K562 (cell line): Measurements from ENCODE around the gene ANO7. TPM values are rescaled to one million over a fixed set of nuclear protein-coding genes. Genes with fewer than 3 reads are reported as not detected.

Experiments used
- ATAC-seq: fragments of 200-7000 bp; cut with Tn5 transposase; 3 replicates; pipeline ENCODE4 v1.9.1; 2020; ENCODE audit warnings: moderate library complexity
- BruUV-seq: library from RNA; stranded (reverse); fragments of 400-500 nt; replicated peaks from 2 replicates; lab custom pipeline; 2021; lab: Mats Ljungman, UMichigan
- CTCF ChIA-PET: fragments of 300-600 bp; formaldehyde crosslinking; extraction: SDS; loops from one replicate; lab custom pipeline; 2021; ENCODE audit warnings: low intra/inter-chr PET ratio; lab: Yijun Ruan, JAX
- POLR2A ChIA-PET: fragments of 300-600, 350-650 bp; sonication (Branson Sonifier 250); formaldehyde crosslinking; extraction: SDS; loops from one replicate; lab custom pipeline; 2021; ENCODE audit warnings: antibody characterized with exemption, inconsistent platforms; lab: Yijun Ruan, JAX
- DNase-seq, 4 experiments: peaks; one replicate each; pipeline versions ENCODE4 v3.0.0 to v3.0.0-alpha.2; 2011 to 2018; ENCODE audit warnings: low spot score in 3 of 4, mixed read lengths in 3 of 4; ENCODE audit errors: extremely low read depth in 1 of 4
- FAIRE-seq: peaks from 2 replicates; lab custom pipeline; 2011; peaks lifted over from hg19 to GRCh38; lab: Jason Lieb, UNC
- H2AFZ ChIP-seq: 2 replicates; pipeline ENCODE4 v1.6.0; 2011; ENCODE audit warnings: low read depth, low read length, control low read depth, inconsistent platforms
- H3K27ac ChIP-seq: fragments of 200-600 bp; 3 replicates; pipeline ENCODE4 v1.8.0; 2011; ENCODE audit warnings: low read depth, mild to moderate bottlenecking, control low read depth, inconsistent platforms, low read length, moderate library complexity, mixed read lengths; ENCODE audit errors: extremely low read depth
- H3K27me3 ChIP-seq, 2 experiments: fragments of 300-600 bp in 1 of 2; 2 replicates in 1 of 2; 3 replicates in 1 of 2; pipeline versions ENCODE4 v1.6.0 to v1.8.0; 2011; ENCODE audit warnings: inconsistent platforms in 2 of 2, low read length in 2 of 2, mild to moderate bottlenecking in 1 of 2, mixed read lengths in 1 of 2, moderate library complexity in 1 of 2; ENCODE audit not compliant: control insufficient read depth in 2 of 2, insufficient read depth in 2 of 2
- H3K36me3 ChIP-seq: fragments of 300-600 bp; 3 replicates; pipeline ENCODE4 v1.8.0; 2011; ENCODE audit warnings: mild to moderate bottlenecking, low read length, inconsistent platforms; ENCODE audit not compliant: control insufficient read depth, insufficient read depth
- H3K4me1 ChIP-seq, 2 experiments: fragments of 200-600 bp in 1 of 2; replicated peaks in 1 of 2; 2 replicates in 1 of 2; 3 replicates in 1 of 2; pipeline versions ENCODE4 v1.5.1 to v1.8.0; 2011; ENCODE audit warnings: inconsistent platforms in 2 of 2, low read length in 2 of 2, mild to moderate bottlenecking in 1 of 2, mixed read lengths in 1 of 2, moderate library complexity in 1 of 2; ENCODE audit not compliant: control insufficient read depth in 2 of 2, insufficient read depth in 2 of 2
- H3K4me2 ChIP-seq: 2 replicates; pipeline ENCODE4 v1.6.1; 2011; ENCODE audit warnings: low read length, control low read depth, inconsistent platforms, mixed read lengths; ENCODE audit not compliant: insufficient read depth
- H3K4me3 ChIP-seq: fragments of 200-600 bp; sonication (generic), shearing (Covaris generic); 2 replicates; pipeline ENCODE4 v1.5.1; 2016; ENCODE audit warnings: control low read depth, inconsistent platforms
- H3K79me2 ChIP-seq: fragments of 200-600 bp; 3 replicates; pipeline ENCODE4 v1.8.0; 2011; ENCODE audit warnings: low read length, inconsistent platforms; ENCODE audit not compliant: control insufficient read depth, insufficient read depth
- H3K9ac ChIP-seq, 2 experiments: 2 replicates each; pipeline versions ENCODE4 v1.6.0 to v1.6.1; 2011; ENCODE audit warnings: low read depth in 2 of 2, low read length in 2 of 2, control low read depth in 1 of 2, inconsistent platforms in 1 of 2, mild to moderate bottlenecking in 1 of 2, mixed read lengths in 1 of 2; ENCODE audit not compliant: insufficient read depth in 1 of 2
- H3K9me1 ChIP-seq: one replicate; pipeline ENCODE4 v1.6.0; 2011; ENCODE audit warnings: inconsistent platforms, mild to moderate bottlenecking, low read length, moderate library complexity; ENCODE audit not compliant: control insufficient read depth, insufficient read depth
- H3K9me3 ChIP-seq: replicated peaks from 2 replicates; pipeline ENCODE4 v1.5.1; 2011; ENCODE audit warnings: low read depth, low read length, inconsistent platforms; ENCODE audit not compliant: control insufficient read depth, insufficient read depth
- H4K20me1 ChIP-seq: replicated peaks from 2 replicates; pipeline ENCODE4 v1.6.1; 2011; ENCODE audit warnings: low read length, inconsistent platforms, mixed read lengths; ENCODE audit not compliant: control insufficient read depth, insufficient read depth
- RBFOX2 ChIP-seq: fragments of 200-400 bp; formaldehyde crosslinking; IDR thresholded peaks from 2 replicates; pipeline ENCODE4 v1.6.1; 2017; ENCODE audit warnings: low read depth, mild to moderate bottlenecking, low read length, moderate library complexity
- TEAD2 ChIP-seq: fragments of 450-650 bp; IDR thresholded peaks from 2 replicates; pipeline ENCODE4 v1.6.1; 2016; ENCODE audit warnings: missing genetic modification characterization, control low read depth, missing compliant biosample characterization
- ZBTB17 ChIP-seq: fragments of 450-650 bp; formaldehyde crosslinking; IDR thresholded peaks from 2 replicates; pipeline ENCODE4 v1.4.0; 2020; ENCODE audit warnings: mild to moderate bottlenecking
- ZNF41 ChIP-seq: fragments of 250-450 bp; sonication (Bioruptor Pico); conservative IDR thresholded peaks from 2 replicates; pipeline ENCODE4 v1.4.0; 2020; ENCODE audit warnings: mild to moderate bottlenecking
- ZNF780A ChIP-seq: fragments of 250-450 bp; sonication (Bioruptor Pico); IDR thresholded peaks from 2 replicates; pipeline ENCODE4 v1.5.0; 2021; ENCODE audit warnings: mild to moderate bottlenecking
- ZNF830 ChIP-seq: fragments of 250-450 bp; sonication (Bioruptor Pico); IDR thresholded peaks from 2 replicates; pipeline ENCODE4 v1.5.0; 2021; ENCODE audit warnings: mild to moderate bottlenecking
- WGBS: fragments of 100-300 bp; shearing (Covaris generic); methylation state at CpG from one replicate; pipeline ENCODE4 v1.1.6; 2016; ENCODE audit warnings: low coverage, mixed read lengths; ENCODE audit not compliant: insufficient coverage; ENCODE audit errors: missing lambda C conversion rate; 5-methylcytosine and 5-hydroxymethylcytosine counted together
- in situ Hi-C: fragments of 300-500 bp; cut with MboI; formaldehyde crosslinking; loops from 4 replicates; pipeline ENCODE4 v1.15.0; 2018; ENCODE audit warnings: inconsistent platforms, mixed read lengths
- intact Hi-C: fragments of 100-400 bp; cut with micrococcal nuclease; formaldehyde crosslinking; loops from 2 replicates; pipeline ENCODE4 v1.14.2; 2022
- polyA plus RNA-seq, 8 experiments: library from polyadenylated mRNA; depleted of rRNA in 4 of 8; stranded (reverse) in 5 of 8; unstranded in 3 of 8; fragments of >200 nt; fragmentation: Nextera tagmentation in 2 of 8; fragmentation: Illumina TruSeq in 1 of 8; extraction: Ambion mirVana in 2 of 8; extraction: Trizol in 1 of 8; gene quantifications; 2 replicates each; pipeline versions ENCODE4 v1.2.1 to v1.2.3, GENCODE V29; 2011 to 2014; ENCODE audit warnings: inconsistent platforms in 1 of 8, missing spikeins in 1 of 8
- total RNA-seq, 7 experiments: library from RNA; depleted of rRNA in 6 of 7; stranded (reverse); fragments of >200 nt in 6 of 7; fragmentation: Illumina TruSeq in 2 of 7; extraction: Trizol in 2 of 7; gene quantifications; 2 replicates each; pipeline versions ENCODE4 v1.2.1 to v1.2.3, GENCODE V29; 2011 to 2021; ENCODE audit warnings: low replicate concordance in 1 of 7
- TF ChIP-seq, protein P1 (sequence below), 2 experiments: fragments of 150-350 bp in 1 of 2; IDR thresholded peaks; 2 replicates each; pipeline ENCODE4 v1.6.1; 2012 to 2016; ENCODE audit warnings: low read depth in 2 of 2, low read length in 2 of 2, mild to moderate bottlenecking in 1 of 2, moderate library complexity in 1 of 2
- TF ChIP-seq, protein P2 (sequence below): fragments of 450-650 bp; IDR thresholded peaks from 2 replicates; pipeline ENCODE4 v1.7.1; 2018; ENCODE audit warnings: mild to moderate bottlenecking, low read depth; ENCODE audit not compliant: partially characterized antibody
- TF ChIP-seq, protein P3 (sequence below): IDR thresholded peaks from 2 replicates; pipeline ENCODE4 v1.6.1; 2014; ENCODE audit warnings: antibody characterized with exemption
- TF ChIP-seq, protein P4 (sequence below): sonication (generic); formaldehyde crosslinking; IDR thresholded peaks from 2 replicates; pipeline ENCODE4 v1.8.0; 2022; ENCODE audit warnings: mild to moderate bottlenecking, low read depth, missing genetic modification reagents
- TF ChIP-seq, protein P5 (sequence below): fragments of 450-650 bp; formaldehyde crosslinking; IDR thresholded peaks from 2 replicates; pipeline ENCODE4 v1.4.0; 2022; ENCODE audit warnings: missing genetic modification characterization

Gene ANO7
- total and polyA plus RNA-seq, 9 of the 15 experiments (the other 6 are each of a cell fraction or from before 2014, with no cell fraction given): 0.28 to 5.1 (median 1.1) TPM

- Histone ChIP-seq H4K20me1 (no peaks in the 10 kb centered on the region), H3K4me2 (no peak overlapping the region), H3K9me1 (no peaks in the 10 kb centered on the region), H2AFZ (no peak overlapping the region), H3K27me3 (peaks cover 0 to 15% of the 10 kb centered on the region in 2 experiments; a peak in 2 of 5 replicates), H3K27ac (no peak overlapping the region), H3K4me1 (peaks cover 0 to 24% of the 10 kb centered on the region in 2 experiments; a peak in 3 of 5 replicates), H3K79me2 (no peaks in the 10 kb centered on the region), H3K9me3 (no peaks in the 10 kb centered on the region), H3K9ac (no peak overlapping the region), H3K36me3 (no peaks in the 10 kb centered on the region), H3K4me3 (no peak overlapping the region)
- 48% methylated on average over 13 of the region's 18 CpGs for WGBS
- ChIA-PET CTCF (no interaction called here), POLR2A (interaction anchor here (0.5 to 0.7 kb wide), 2 partner anchors 13 to 276 kb away, joined by 3 read pairs; no protein-coding TSS in a partner anchor)
- DNase-seq (no peak), ATAC-seq (no peak), FAIRE-seq (no peak)
- intact Hi-C loops (no loop called here), in situ Hi-C loops (no loop called here)
- no TSS peak for BruUV-seq
- TF ChIP-seq, protein P1, sequence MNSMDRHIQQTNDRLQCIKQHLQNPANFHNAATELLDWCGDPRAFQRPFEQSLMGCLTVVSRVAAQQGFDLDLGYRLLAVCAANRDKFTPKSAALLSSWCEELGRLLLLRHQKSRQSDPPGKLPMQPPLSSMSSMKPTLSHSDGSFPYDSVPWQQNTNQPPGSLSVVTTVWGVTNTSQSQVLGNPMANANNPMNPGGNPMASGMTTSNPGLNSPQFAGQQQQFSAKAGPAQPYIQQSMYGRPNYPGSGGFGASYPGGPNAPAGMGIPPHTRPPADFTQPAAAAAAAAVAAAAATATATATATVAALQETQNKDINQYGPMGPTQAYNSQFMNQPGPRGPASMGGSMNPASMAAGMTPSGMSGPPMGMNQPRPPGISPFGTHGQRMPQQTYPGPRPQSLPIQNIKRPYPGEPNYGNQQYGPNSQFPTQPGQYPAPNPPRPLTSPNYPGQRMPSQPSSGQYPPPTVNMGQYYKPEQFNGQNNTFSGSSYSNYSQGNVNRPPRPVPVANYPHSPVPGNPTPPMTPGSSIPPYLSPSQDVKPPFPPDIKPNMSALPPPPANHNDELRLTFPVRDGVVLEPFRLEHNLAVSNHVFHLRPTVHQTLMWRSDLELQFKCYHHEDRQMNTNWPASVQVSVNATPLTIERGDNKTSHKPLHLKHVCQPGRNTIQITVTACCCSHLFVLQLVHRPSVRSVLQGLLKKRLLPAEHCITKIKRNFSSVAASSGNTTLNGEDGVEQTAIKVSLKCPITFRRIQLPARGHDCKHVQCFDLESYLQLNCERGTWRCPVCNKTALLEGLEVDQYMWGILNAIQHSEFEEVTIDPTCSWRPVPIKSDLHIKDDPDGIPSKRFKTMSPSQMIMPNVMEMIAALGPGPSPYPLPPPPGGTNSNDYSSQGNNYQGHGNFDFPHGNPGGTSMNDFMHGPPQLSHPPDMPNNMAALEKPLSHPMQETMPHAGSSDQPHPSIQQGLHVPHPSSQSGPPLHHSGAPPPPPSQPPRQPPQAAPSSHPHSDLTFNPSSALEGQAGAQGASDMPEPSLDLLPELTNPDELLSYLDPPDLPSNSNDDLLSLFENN (IDR thresholded peaks at IDR 0.05; ENCODE audit: low read depth in 2 of 2, low read length in 2 of 2): no peak
- TF ChIP-seq, protein P2, sequence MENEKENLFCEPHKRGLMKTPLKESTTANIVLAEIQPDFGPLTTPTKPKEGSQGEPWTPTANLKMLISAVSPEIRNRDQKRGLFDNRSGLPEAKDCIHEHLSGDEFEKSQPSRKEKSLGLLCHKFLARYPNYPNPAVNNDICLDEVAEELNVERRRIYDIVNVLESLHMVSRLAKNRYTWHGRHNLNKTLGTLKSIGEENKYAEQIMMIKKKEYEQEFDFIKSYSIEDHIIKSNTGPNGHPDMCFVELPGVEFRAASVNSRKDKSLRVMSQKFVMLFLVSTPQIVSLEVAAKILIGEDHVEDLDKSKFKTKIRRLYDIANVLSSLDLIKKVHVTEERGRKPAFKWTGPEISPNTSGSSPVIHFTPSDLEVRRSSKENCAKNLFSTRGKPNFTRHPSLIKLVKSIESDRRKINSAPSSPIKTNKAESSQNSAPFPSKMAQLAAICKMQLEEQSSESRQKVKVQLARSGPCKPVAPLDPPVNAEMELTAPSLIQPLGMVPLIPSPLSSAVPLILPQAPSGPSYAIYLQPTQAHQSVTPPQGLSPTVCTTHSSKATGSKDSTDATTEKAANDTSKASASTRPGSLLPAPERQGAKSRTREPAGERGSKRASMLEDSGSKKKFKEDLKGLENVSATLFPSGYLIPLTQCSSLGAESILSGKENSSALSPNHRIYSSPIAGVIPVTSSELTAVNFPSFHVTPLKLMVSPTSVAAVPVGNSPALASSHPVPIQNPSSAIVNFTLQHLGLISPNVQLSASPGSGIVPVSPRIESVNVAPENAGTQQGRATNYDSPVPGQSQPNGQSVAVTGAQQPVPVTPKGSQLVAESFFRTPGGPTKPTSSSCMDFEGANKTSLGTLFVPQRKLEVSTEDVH: no peak
- TF ChIP-seq, protein P3, sequence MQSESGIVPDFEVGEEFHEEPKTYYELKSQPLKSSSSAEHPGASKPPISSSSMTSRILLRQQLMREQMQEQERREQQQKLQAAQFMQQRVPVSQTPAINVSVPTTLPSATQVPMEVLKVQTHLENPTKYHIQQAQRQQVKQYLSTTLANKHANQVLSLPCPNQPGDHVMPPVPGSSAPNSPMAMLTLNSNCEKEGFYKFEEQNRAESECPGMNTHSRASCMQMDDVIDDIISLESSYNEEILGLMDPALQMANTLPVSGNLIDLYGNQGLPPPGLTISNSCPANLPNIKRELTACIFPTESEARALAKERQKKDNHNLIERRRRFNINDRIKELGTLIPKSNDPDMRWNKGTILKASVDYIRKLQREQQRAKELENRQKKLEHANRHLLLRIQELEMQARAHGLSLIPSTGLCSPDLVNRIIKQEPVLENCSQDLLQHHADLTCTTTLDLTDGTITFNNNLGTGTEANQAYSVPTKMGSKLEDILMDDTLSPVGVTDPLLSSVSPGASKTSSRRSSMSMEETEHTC: no peak
- TF ChIP-seq, protein P4, sequence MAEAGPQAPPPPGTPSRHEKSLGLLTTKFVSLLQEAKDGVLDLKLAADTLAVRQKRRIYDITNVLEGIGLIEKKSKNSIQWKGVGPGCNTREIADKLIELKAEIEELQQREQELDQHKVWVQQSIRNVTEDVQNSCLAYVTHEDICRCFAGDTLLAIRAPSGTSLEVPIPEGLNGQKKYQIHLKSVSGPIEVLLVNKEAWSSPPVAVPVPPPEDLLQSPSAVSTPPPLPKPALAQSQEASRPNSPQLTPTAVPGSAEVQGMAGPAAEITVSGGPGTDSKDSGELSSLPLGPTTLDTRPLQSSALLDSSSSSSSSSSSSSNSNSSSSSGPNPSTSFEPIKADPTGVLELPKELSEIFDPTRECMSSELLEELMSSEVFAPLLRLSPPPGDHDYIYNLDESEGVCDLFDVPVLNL (CRISPR knock-in tag): no peak
- TF ChIP-seq RBFOX2 (no peak), ZNF830 (CRISPR knock-in tag) (no peak), ZNF780A (CRISPR knock-in tag) (no peak), ZBTB17 (CRISPR knock-in tag) (no peak), TEAD2 (tag) (no peak), ZNF41 (no peak)
- TF ChIP-seq, protein P5, sequence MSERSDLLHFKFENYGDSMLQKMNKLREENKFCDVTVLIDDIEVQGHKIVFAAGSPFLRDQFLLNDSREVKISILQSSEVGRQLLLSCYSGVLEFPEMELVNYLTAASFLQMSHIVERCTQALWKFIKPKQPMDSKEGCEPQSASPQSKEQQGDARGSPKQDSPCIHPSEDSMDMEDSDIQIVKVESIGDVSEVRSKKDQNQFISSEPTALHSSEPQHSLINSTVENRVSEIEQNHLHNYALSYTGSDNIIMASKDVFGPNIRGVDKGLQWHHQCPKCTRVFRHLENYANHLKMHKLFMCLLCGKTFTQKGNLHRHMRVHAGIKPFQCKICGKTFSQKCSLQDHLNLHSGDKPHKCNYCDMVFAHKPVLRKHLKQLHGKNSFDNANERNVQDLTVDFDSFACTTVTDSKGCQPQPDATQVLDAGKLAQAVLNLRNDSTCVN (CRISPR knock-in tag): no peak
Measured at GRCh38 chr2:241195506-241196130, 7.1 kb downstream of the ANO7 start.
